Bronchial epithelial cell (primary cell): Measurements from ENCODE around the gene FOSB. TPM values are rescaled to one million over a fixed set of nuclear protein-coding genes. Genes with fewer than 3 reads are reported as not detected.
"Not testable (repeated sequence)": the region's sequence is repeated elsewhere in the genome, so short reads cannot be mapped to it uniquely, and the experiment has no call there.

Source experiments
- DNase-seq: peaks from one replicate; pipeline ENCODE4 v3.0.0-alpha.2; 2010; ENCODE audit warnings: low read depth
- FAIRE-seq: peaks from 2 replicates; lab custom pipeline; 2011; peaks lifted over from hg19 to GRCh38; lab: Jason Lieb, UNC
- H3K27me3 ChIP-seq: 2 replicates; pipeline ENCODE4 v1.5.1; 2011; ENCODE audit warnings: low read length; ENCODE audit not compliant: control insufficient read depth, insufficient read depth
- H3K36me3 ChIP-seq: 2 replicates; pipeline ENCODE4 v1.5.1; 2011; ENCODE audit warnings: low read length; ENCODE audit not compliant: control insufficient read depth, insufficient read depth
- H3K4me3 ChIP-seq: 2 replicates; pipeline ENCODE4 v1.5.1; 2011; ENCODE audit warnings: mild to moderate bottlenecking, low read depth, low read length, control low read depth
- total RNA-seq: library from RNA; depleted of rRNA; stranded (reverse); fragments of >200 nt; gene quantifications from 2 replicates; pipeline ENCODE4 v1.2.1, GENCODE V29; 2014
- TF ChIP-seq, protein P1 (sequence below): IDR thresholded peaks from 2 replicates; pipeline ENCODE4 v1.5.1; 2011; ENCODE audit warnings: mild to moderate bottlenecking, moderate library complexity, low read length, control low read depth, inconsistent platforms; ENCODE audit not compliant: insufficient read depth, severe bottlenecking

Gene FOSB
- total RNA-seq, 1 donor from 2014 or later, result 4.2 TPM

DNA sequence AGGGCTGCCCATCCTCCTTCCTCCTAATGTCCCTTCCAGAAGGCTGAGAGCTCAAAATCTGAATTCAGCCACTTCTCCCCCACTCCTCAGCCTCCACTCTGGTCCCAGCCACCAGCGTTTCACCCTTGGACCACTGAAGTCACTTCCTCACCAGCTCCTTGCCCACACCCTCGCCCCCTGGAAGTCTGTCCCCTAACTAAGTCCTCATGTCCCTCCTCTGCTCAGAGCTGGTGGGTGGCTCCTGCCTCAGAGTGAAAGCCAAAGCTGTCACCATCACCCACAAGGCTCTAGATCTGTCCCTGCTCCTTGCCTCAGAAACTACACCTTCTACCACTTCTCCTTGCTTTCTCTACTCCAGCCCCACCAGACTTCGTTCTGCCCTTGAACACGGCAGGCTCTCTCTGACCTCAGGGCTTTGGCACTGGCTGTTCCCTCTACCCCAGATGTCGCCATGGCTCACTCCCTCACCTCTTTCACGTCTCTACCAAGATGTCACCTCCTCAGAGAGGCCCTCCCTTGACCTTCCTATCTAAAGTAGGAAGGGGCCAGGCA, 45.8 kb upstream of the FOSB start:
- no peak overlapping the region for H3K4me3 ChIP-seq
- TF ChIP-seq, protein P1, sequence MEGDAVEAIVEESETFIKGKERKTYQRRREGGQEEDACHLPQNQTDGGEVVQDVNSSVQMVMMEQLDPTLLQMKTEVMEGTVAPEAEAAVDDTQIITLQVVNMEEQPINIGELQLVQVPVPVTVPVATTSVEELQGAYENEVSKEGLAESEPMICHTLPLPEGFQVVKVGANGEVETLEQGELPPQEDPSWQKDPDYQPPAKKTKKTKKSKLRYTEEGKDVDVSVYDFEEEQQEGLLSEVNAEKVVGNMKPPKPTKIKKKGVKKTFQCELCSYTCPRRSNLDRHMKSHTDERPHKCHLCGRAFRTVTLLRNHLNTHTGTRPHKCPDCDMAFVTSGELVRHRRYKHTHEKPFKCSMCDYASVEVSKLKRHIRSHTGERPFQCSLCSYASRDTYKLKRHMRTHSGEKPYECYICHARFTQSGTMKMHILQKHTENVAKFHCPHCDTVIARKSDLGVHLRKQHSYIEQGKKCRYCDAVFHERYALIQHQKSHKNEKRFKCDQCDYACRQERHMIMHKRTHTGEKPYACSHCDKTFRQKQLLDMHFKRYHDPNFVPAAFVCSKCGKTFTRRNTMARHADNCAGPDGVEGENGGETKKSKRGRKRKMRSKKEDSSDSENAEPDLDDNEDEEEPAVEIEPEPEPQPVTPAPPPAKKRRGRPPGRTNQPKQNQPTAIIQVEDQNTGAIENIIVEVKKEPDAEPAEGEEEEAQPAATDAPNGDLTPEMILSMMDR, result no peak
- DNase-seq (no peak), FAIRE-seq (no peak)
- H3K36me3 ChIP-seq, result peaks cover 14% of the 10 kb centered on the region
- H3K27me3 ChIP-seq, result no peaks in the 10 kb centered on the region

GRCh38 chr19:45423033-45423588, 44.7 kb upstream of the FOSB start:
- H3K27me3 ChIP-seq, result no peaks in the 10 kb centered on the region
- peak overlapping the region; percentile 55 for H3K4me3 ChIP-seq
- DNase-seq (no peak), FAIRE-seq (no peak)
- H3K36me3 ChIP-seq, result peaks cover 13% of the 10 kb centered on the region
- TF ChIP-seq, protein P1, result no peak

GRCh38 chr19:45423589-45424190, 44.1 kb upstream of the FOSB start, which contains the start of gene ERCC1:
Gene ERCC1, minus strand, starts transcription at chr19:45423917. Its CDS starts 543 bp downstream, at chr19:45423374.
- TF ChIP-seq, protein P1, result no peak
- H3K27me3 ChIP-seq, result no peaks in the 10 kb centered on the region
- FAIRE-seq (no peak), DNase-seq (peak; percentile 91)
- peaks cover 13% of the 10 kb centered on the region for H3K36me3 ChIP-seq
- H3K4me3 ChIP-seq, result peak within 1 kb of the TSS; percentile 55

DNA sequence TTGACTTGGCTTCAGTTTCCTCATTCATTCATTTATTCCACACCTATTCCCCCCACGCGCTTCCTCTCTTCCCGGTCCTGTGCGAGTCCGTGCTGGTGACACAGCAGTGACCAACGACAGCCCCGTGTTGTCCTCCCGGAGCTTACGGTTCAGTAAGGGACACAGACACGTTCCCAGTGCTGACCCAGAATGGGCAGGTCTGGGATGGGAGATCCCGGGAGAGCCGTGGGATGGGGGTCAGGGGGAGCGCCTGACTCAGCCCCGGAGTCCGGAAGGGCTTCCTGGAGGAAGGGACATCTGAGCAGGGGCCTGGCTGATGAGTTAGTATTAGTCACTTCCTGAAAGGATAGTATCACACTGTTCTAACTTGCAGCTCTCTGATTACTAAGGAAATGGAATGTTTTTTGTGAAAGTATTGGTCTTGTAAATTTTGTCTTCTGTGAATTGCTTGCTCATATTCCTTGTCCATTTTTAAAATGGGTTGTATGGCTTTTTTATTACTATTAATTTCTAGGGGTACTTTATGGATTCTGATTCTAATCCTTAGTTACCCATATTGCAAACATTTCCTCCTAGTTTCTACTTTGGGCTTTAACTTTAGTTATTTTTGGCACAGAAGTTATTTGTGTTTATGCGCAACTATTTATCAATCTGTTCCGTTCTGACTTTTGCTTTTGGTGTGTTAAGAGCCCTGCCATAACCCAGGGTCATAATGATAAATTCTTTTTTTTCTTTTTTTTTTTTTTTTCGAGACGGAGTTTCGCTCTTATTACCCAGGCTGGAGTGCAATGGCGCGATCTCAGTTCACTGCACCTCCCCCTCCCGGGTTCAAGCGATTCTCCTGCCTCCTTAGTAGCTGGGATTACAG, 43.4 kb upstream of the FOSB start:
- Histone ChIP-seq H3K4me3 (peak overlapping the region; percentile 55), H3K27me3 (no peaks in the 10 kb centered on the region), H3K36me3 (peaks cover 7% of the 10 kb centered on the region)
- peak; percentile 98 for DNase-seq
- TF ChIP-seq, protein P1, result no peak
- FAIRE-seq, result no peak

DNA sequence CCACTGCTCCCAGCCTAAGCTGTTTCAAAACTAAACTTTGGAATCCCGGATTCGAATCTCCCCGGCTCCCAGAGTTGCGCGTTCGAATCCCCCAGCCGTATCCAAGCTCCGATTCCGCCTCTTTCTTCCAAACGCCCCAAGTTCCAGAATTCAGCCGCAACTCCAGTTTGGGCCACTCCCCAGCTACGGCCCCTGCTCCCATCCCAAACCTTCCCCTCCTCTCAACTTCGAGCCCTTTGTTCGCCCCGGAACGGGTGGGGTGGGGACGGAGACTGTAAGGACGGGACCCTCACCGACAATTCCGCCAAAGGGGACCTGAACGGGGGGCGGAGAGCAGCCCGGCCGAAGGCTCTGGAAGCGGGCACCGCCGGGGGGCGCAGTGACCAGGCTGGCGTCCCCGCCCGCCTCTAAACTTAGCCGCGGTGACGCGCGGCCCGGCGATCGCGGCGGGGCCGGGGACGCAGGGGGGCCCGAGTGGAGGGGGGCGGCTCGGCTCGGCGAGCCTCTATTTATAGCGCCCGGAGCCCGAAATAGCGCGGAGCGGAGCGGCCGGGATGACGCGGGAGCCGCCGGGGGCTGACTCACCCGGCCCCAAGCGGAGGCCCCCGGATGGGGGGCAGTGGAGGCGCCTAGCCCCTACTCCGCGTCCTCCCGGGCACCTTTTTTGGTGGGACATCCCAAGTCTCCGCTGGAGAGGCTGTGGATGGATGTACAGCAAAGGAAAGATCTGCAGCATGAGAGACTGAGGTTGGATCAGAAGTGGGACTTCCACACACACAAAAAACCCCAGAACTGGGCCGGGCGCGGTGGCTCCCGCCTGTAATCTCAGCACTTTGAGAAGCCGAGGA, 39.2 kb upstream of the FOSB start:
- FAIRE-seq, result no peak
- H3K4me3 ChIP-seq, result peak overlapping the region; percentile 46
- no peaks in the 10 kb centered on the region for H3K36me3 ChIP-seq
- H3K27me3 ChIP-seq, result no peaks in the 10 kb centered on the region
- no peak for DNase-seq
- TF ChIP-seq, protein P1, result peak; percentile 55

DNA sequence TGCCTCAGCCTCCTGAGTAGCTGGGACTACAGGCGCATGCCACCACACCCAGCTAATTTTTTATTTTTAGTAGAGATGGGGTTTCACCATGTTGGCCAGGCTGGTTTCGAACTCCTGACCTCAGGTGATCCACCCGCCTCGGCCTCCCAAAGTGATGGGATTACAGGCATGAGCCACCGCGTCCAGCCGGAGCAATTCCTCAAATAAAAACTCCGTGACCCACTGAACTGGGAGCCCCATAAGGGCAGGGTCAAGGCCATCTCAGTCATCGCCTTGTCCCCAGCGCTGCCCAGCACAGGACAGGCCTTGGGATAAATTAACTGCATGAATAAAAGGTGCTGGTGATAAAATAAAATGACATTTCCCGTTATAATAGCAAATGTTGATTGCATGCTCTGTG, 37.9 kb upstream of the FOSB start:
- H3K27me3 ChIP-seq, DNase-seq, H3K4me3 ChIP-seq, H3K36me3 ChIP-seq, FAIRE-seq: not testable (repeated sequence)

DNA sequence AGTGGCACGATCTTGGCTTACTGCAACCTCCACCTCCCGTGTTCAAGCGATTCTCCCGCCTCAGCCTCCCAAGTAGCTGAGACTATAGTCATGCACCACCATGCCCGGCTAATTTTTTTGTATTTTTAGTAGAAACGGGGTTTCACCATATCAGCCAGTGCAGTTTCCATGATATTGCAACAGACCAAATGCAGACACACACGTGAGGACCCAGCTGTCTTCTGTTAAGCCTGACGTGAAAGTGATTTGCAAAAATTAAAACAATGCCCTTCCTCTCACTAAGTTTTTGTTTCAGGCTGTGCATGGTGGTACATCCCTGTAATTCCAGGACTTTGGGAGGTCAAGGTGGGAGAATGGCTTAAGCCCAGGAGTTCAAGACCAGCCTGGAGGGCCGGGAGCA, 36.8 kb upstream of the FOSB start:
- not testable (repeated sequence) for DNase-seq, FAIRE-seq, H3K4me3 ChIP-seq, H3K36me3 ChIP-seq, H3K27me3 ChIP-seq

DNA sequence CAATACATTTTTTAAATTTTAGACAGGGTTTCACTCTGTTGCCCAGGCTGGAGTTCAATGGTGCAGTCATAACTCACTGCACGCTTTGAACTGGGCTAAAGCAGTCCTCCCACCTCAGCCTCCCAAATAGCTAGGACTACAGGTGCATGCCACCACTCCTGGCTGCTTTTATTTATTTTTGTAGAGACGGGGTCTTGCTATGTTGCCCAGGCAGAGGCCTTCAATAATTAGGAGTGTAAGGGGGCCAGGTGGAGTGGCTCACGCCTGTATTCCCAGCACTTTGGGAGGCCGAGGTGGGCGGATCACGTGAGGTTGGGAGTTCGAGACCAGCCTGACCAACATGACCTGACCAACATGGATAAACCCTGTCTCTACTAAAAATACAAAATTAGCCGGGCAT, 35.3 kb upstream of the FOSB start:
- not testable (repeated sequence) for DNase-seq, H3K27me3 ChIP-seq, H3K4me3 ChIP-seq, H3K36me3 ChIP-seq, FAIRE-seq
